MV-4-11 (cell line): Measurements from ENCODE around the gene SCUBE2.

Experiments
- DNase-seq: peaks from one replicate; lab custom pipeline; 2025; lab: John Stamatoyannopoulos, UW

Gene SCUBE2

GRCh38 chr11:9074338-9075029 is 16.9 kb downstream of the SCUBE2 start:
- DNase-seq = no peak

GRCh38 chr11:9073466-9074225 is 17.8 kb downstream of the SCUBE2 start:
- peak; percentile 55 for DNase-seq

- DNase-seq = no peak
Observed at GRCh38 chr11:9072626-9073176, 18.7 kb downstream of the SCUBE2 start.

- no peak for DNase-seq
Observed at GRCh38 chr11:9071692-9072091, 19.7 kb downstream of the SCUBE2 start.

GRCh38 chr11:9070749-9071491 is 20.5 kb downstream of the SCUBE2 start:
- no peak for DNase-seq

GRCh38 chr11:9069862-9070470 is 21.4 kb downstream of the SCUBE2 start:
- DNase-seq = no peak

GRCh38 chr11:9069256-9069655 is 22.1 kb downstream of the SCUBE2 start:
- no peak for DNase-seq

GRCh38 chr11:9066433-9066925 is 24.9 kb downstream of the SCUBE2 start:
- DNase-seq = no peak

GRCh38 chr11:9065607-9066432 is 25.6 kb downstream of the SCUBE2 start:
- no peak for DNase-seq

GRCh38 chr11:9061807-9062206 is 29.6 kb downstream of the SCUBE2 start:
- no peak for DNase-seq

GRCh38 chr11:9060700-9061111 is 30.7 kb downstream of the SCUBE2 start:
- DNase-seq = peak; percentile 99

- DNase-seq = no peak
Observed at GRCh38 chr11:9059406-9059805, 32.0 kb downstream of the SCUBE2 start.

- DNase-seq = no peak
Observed at GRCh38 chr11:9057888-9058287, 33.5 kb downstream of the SCUBE2 start.

- no peak for DNase-seq
Observed at GRCh38 chr11:9057007-9057406, 34.4 kb downstream of the SCUBE2 start.

- no peak for DNase-seq
Observed at GRCh38 chr11:9056467-9056866, 34.9 kb downstream of the SCUBE2 start.

GRCh38 chr11:9053316-9054035 is 37.9 kb downstream of the SCUBE2 start:
- DNase-seq = no peak

GRCh38 chr11:9052316-9052715 is 39.1 kb downstream of the SCUBE2 start:
- no peak for DNase-seq

GRCh38 chr11:9049959-9050358 is 41.4 kb downstream of the SCUBE2 start:
- DNase-seq = no peak

- no peak for DNase-seq
Observed at GRCh38 chr11:9047964-9048523, 43.4 kb downstream of the SCUBE2 start.

- no peak for DNase-seq
Observed at GRCh38 chr11:9046481-9046880, 44.9 kb downstream of the SCUBE2 start.
